ENCODE data around the gene PLCXD3. TPM values are rescaled to one million over a fixed set of nuclear protein-coding genes. Genes with fewer than 3 reads are reported as not detected.

The PLCXD3 gene
- total RNA-seq, 1 experiment from 2014 or later = 0.10 TPM

DNA sequence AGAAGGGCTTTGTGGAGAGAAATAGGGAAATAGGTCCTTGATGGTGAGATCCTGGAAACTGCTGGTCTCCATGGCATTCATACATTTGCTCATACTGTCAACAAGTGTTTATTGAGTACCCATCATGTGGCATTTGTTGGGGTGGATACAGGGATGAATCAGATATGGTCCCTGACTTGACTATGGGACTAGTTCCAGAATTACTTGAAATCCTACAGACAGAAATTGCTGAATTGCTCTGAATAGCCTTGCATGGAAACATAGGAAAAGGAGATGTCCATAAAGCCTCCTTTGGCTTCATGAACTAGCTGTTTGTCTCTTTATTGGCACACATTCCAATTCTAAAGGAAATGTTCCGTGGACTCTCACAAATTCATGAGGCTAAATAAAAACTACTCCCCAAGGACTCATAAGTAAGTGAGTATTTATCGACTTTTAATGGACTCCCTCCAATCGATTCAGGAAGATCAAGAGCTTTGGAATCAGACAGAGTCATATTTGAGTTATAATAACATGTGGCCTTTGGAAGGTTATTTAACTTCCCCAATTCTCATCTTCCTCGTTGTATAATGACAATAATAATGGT lies 174.7 kb downstream of the PLCXD3 start:
- in situ Hi-C loops (cut with HindIII; ENCODE audit: low pct_unique_long_range_greater_than_20kb, low sequenced_read_pairs) = no loop called here
- no peaks in the 10 kb centered on the region for H3K4me1 ChIP-seq (ENCODE audit: control insufficient read depth, insufficient read depth, low read length)
- ATAC-seq (no peak), DNase-seq (ENCODE audit: low read depth, low spot score) (no peak)
- ChIA-PET POLR2A (no interaction called here), CTCF (no interaction called here)
- TF ChIP-seq POLR2AphosphoS5 (IDR thresholded peaks at IDR 0.05; ENCODE audit: low read depth, low read length) = no peak
- TF ChIP-seq, protein P1, sequence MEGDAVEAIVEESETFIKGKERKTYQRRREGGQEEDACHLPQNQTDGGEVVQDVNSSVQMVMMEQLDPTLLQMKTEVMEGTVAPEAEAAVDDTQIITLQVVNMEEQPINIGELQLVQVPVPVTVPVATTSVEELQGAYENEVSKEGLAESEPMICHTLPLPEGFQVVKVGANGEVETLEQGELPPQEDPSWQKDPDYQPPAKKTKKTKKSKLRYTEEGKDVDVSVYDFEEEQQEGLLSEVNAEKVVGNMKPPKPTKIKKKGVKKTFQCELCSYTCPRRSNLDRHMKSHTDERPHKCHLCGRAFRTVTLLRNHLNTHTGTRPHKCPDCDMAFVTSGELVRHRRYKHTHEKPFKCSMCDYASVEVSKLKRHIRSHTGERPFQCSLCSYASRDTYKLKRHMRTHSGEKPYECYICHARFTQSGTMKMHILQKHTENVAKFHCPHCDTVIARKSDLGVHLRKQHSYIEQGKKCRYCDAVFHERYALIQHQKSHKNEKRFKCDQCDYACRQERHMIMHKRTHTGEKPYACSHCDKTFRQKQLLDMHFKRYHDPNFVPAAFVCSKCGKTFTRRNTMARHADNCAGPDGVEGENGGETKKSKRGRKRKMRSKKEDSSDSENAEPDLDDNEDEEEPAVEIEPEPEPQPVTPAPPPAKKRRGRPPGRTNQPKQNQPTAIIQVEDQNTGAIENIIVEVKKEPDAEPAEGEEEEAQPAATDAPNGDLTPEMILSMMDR (IDR thresholded peaks at IDR 0.05) = no peak
- TF ChIP-seq SIN3A (IDR thresholded peaks at IDR 0.05; ENCODE audit: borderline replicate concordance, insufficient read depth, low read depth, low read length) = no peak
- TF ChIP-seq TCF7L2 (IDR thresholded peaks at IDR 0.05; ENCODE audit: low read depth, low read length) = no peak
- TF ChIP-seq REST (IDR thresholded peaks at IDR 0.05; ENCODE audit: insufficient read depth in 1 of 2, low read depth in 2 of 2, low read length in 1 of 2) = no peak
- H3K4me3 ChIP-seq (ENCODE audit: low read depth in 2 of 2, low read length in 2 of 2) = no peak overlapping the region
- H3K27me3 ChIP-seq (ENCODE audit: control insufficient read depth, insufficient read depth, low read length) = no peaks in the 10 kb centered on the region
- BruUV-seq (replicated peaks) = no TSS peak
- no peaks in the 10 kb centered on the region for H3K9me3 ChIP-seq (ENCODE audit: control insufficient read depth, insufficient read depth, low read depth, low read length)
- H3K36me3 ChIP-seq (ENCODE audit: control insufficient read depth, insufficient read depth, low read length) = no peaks in the 10 kb centered on the region
- intact Hi-C loops (cut with micrococcal nuclease; ENCODE audit: unreplicated experiment) = no loop called here
- no peak overlapping the region for H3K27ac ChIP-seq (ENCODE audit: low read length)

DNA sequence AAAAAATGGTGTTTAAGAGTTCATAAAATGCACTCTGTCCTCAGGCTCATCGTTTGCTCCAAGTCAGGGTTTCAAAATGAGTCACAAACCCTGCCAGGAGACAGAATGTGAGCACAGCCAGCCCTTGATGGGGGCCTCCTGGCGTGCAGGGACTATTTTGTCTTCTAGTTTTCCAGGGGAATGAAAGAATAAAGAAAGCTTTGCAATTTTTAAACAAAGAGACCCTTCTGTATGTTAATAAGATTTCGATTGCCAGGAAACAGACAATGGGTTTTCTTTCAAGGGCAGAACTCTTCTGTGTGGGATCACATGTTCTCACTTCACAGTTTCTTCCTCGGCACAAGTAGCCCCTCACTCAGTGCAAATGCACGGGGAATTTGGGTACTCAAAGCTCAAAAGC lies 175.6 kb downstream of the PLCXD3 start:
- Histone ChIP-seq H3K4me3 (ENCODE audit: low read depth in 2 of 2, low read length in 2 of 2) (no peak overlapping the region), H3K4me1 (ENCODE audit: control insufficient read depth, insufficient read depth, low read length) (no peaks in the 10 kb centered on the region), H3K9me3 (ENCODE audit: control insufficient read depth, insufficient read depth, low read depth, low read length) (no peaks in the 10 kb centered on the region), H3K27ac (ENCODE audit: low read length) (no peak overlapping the region), H3K27me3 (ENCODE audit: control insufficient read depth, insufficient read depth, low read length) (no peaks in the 10 kb centered on the region), H3K36me3 (ENCODE audit: control insufficient read depth, insufficient read depth, low read length) (no peaks in the 10 kb centered on the region)
- ChIA-PET POLR2A (no interaction called here), CTCF (no interaction called here)
- no TSS peak for BruUV-seq (replicated peaks)
- intact Hi-C loops (cut with micrococcal nuclease; ENCODE audit: unreplicated experiment) (no loop called here), in situ Hi-C loops (cut with HindIII; ENCODE audit: low pct_unique_long_range_greater_than_20kb, low sequenced_read_pairs) (no loop called here)
- TF ChIP-seq TCF7L2 (IDR thresholded peaks at IDR 0.05; ENCODE audit: low read depth, low read length) = no peak
- TF ChIP-seq SIN3A (IDR thresholded peaks at IDR 0.05; ENCODE audit: borderline replicate concordance, insufficient read depth, low read depth, low read length) = no peak
- TF ChIP-seq REST (IDR thresholded peaks at IDR 0.05; ENCODE audit: insufficient read depth in 1 of 2, low read depth in 2 of 2, low read length in 1 of 2) = no peak
- TF ChIP-seq, protein P1 (IDR thresholded peaks at IDR 0.05) = no peak
- TF ChIP-seq POLR2AphosphoS5 (IDR thresholded peaks at IDR 0.05; ENCODE audit: low read depth, low read length) = no peak
- ATAC-seq = no peak
- no peak for DNase-seq (ENCODE audit: low read depth, low spot score)

All from Panc1 (cell line).